ENCODE measurements around the gene SORCS1.

DNA sequence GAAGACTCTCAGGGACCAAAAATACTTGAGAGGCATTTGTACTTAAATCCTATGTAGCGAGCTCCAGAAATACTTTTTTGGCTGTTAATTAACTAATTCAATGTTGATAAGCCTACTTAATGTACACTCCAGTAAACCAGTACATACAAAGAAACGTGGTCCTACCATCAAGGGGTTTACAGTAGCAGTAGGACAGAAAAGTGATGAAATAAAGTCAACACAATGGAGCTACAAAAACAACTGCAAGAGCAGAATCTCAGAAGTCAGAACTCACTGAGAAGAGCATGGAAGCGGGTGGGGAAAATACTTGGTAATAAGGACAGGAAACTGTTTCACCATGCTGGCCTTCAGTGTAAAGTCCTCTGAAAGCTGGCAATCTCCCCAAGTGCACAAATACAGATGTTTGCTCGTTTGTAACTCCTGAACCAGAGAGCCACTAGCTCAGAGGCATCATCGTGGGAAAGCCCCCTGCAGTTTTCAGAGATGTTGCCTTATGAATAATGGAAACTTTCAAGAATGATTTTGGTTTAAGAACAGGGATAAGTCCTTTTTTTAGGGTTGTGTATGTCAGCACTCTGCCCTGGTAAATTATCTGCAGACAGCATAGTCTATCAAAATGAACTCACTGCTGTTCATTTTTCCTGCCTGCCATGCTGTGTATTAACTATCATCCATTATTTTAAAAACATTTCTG lies 233.2 kb downstream of the SORCS1 start:
- TF ChIP-seq, protein P1, sequence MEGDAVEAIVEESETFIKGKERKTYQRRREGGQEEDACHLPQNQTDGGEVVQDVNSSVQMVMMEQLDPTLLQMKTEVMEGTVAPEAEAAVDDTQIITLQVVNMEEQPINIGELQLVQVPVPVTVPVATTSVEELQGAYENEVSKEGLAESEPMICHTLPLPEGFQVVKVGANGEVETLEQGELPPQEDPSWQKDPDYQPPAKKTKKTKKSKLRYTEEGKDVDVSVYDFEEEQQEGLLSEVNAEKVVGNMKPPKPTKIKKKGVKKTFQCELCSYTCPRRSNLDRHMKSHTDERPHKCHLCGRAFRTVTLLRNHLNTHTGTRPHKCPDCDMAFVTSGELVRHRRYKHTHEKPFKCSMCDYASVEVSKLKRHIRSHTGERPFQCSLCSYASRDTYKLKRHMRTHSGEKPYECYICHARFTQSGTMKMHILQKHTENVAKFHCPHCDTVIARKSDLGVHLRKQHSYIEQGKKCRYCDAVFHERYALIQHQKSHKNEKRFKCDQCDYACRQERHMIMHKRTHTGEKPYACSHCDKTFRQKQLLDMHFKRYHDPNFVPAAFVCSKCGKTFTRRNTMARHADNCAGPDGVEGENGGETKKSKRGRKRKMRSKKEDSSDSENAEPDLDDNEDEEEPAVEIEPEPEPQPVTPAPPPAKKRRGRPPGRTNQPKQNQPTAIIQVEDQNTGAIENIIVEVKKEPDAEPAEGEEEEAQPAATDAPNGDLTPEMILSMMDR (IDR thresholded peaks at IDR 0.05; ENCODE audit: low read length), result no peak
- no peak for TF ChIP-seq EZH2 (IDR thresholded peaks at IDR 0.05; ENCODE audit: borderline replicate concordance, low read length)
